ENCODE results near the gene EIF1AY. TPM values are rescaled to one million over a fixed set of nuclear protein-coding genes. Genes with fewer than 3 reads are reported as not detected.

Gene EIF1AY
- total RNA-seq, 1 donor from 2014 or later, result not detected

Other genes with a start within 250 kb of the EIF1AY start
- gene RPS4Y2, start 180.3 kb downstream of the EIF1AY start, total RNA-seq, result not detected

Measured in cardiac septum (tissue), 1 donor.